Nephron progenitor cell (in vitro differentiated cells): ENCODE data around the gene MTFP1.

Source experiments
- DNase-seq: peaks from one replicate; pipeline ENCODE4 v3.0.0; 2021
- H3K27ac Mint-ChIP-seq: 2 replicates; pipeline ENCODE4 v1.8.0; 2021; ENCODE audit warnings: mild to moderate bottlenecking, moderate library complexity, mixed read lengths
- H3K27me3 Mint-ChIP-seq: 2 replicates; pipeline ENCODE4 v1.8.0; 2021; ENCODE audit warnings: mild to moderate bottlenecking, low read depth, mixed read lengths; ENCODE audit not compliant: poor library complexity
- H3K36me3 Mint-ChIP-seq: 2 replicates; pipeline ENCODE4 v1.8.0; 2021; ENCODE audit warnings: low read depth, mixed read lengths
- H3K4me1 Mint-ChIP-seq: 2 replicates; pipeline ENCODE4 v1.8.0; 2021; ENCODE audit warnings: mixed read lengths
- H3K4me3 Mint-ChIP-seq: 2 replicates; pipeline ENCODE4 v1.8.0; 2021; ENCODE audit warnings: mild to moderate bottlenecking, moderate library complexity, mixed read lengths
- H3K9me3 Mint-ChIP-seq: 2 replicates; pipeline ENCODE4 v1.8.0; 2021; ENCODE audit warnings: mild to moderate bottlenecking, moderate library complexity, mixed read lengths
- CTCF ChIP-seq: fragments of 200-600 bp; sonication (generic); IDR thresholded peaks from 2 replicates; pipeline ENCODE4 v1.5.0; 2021; ENCODE audit warnings: antibody characterized with exemption

Gene MTFP1

DNA sequence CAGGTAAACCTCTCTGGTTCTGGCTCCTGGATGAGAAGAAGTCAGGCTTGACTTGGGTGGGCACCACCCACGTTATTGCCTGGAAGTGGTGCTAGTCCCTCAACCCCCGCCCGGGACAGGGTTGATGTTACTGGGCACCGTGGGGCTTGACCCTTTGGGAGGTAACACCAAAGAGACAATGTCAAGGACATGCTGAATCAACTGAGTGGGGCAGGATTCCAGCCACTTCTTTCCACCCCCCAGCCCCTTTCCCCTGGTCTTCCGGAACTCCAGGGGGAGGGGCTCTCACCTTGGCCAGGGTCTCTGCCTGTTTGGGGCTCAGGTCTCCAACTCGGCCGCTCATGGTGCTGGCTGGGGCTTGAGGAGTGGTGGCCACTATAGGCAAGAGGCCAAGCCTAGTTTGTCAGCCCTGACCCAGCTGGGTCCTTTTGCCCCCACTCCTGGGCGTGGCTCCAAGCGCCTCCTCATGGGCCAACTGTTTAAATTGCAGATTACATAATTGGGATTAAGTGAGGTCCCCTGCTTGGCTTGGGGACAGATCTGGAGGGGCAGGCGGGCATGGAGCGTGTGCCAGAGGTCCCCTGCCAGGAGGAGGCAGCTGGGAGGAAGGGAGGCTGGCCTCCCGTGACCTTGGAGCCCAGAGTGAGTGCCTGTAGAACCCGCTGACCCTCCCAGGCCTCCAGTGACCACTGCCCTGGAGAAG lies 46.2 kb downstream of the MTFP1 start, which contains the start of gene SEC14L3:
TSS of gene SEC14L3 (minus strand) at position 402 of the 703 bp plus-strand sequence. CDS start at position 343, 59 bp downstream.
- H3K36me3 Mint-ChIP-seq = no peaks in the 10 kb centered on the region
- no peaks in the 10 kb centered on the region for H3K4me1 Mint-ChIP-seq
- TF ChIP-seq CTCF = no peak
- H3K4me3 Mint-ChIP-seq = no peak within 1 kb of the TSS
- H3K27ac Mint-ChIP-seq = no peak within 1 kb of the TSS
- DNase-seq = no peak
- H3K27me3 Mint-ChIP-seq = peaks cover 48% of the 10 kb centered on the region
- H3K9me3 Mint-ChIP-seq = no peaks in the 10 kb centered on the region

DNA sequence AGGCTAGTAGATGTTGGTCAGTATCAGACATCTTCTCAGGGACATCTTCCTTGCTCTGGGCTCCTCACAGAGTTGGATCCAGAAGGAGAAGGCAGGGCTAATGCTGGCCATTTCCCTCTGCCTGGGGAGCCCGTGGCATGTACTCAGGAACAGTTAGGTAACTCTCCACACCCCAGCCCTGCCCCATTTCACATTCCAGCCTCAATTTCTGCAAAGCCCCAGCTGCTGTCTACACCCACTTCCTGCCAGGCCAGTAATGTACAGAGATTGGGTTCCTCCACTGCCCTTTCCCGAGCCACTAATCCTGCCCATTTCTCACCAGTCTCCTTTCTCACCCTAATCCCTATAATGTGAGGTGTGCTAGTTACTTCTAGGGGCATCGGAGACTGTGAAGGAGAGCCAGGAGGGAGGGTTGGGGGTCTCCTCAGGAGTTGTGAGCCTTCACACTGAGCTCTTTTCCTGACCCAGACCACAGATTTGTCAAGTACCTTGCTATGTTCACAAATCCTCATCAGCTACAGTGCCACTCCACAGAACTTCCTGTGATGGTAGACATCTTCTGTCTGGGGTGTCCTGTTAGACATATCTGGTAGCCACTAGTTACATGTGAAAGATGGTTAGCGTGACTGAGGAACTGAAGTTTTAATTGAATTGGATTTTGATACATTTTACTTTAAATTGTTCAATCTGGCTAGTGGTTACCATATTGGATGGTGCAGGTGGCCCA lies 47.6 kb downstream of the MTFP1 start:
- Mint-ChIP-seq H3K27ac (peak overlapping the region; percentile 10), H3K4me1 (no peaks in the 10 kb centered on the region), H3K36me3 (no peaks in the 10 kb centered on the region), H3K9me3 (no peaks in the 10 kb centered on the region), H3K27me3 (peaks cover 43% of the 10 kb centered on the region), H3K4me3 (no peak overlapping the region)
- TF ChIP-seq CTCF = no peak
- DNase-seq = no peak

DNA sequence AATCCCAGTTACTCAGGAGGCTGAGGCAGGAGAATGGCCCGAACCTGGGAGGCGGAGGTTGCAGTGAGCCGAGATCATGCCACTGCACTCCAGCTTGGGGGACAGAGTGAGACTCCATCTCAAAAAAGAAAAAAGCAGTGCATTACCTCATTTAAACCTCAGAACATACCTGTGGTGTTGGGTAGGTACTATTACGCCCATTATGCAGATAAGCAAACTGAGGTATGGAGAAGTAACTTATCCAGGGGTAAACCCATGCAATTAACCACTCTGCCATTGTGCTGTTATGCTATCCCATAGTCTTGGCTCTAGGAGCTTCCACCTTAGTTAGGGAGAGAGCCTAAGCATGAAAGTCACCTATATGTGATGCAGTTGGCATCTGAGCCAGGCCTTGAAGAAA lies 48.6 kb downstream of the MTFP1 start:
- DNase-seq = no peak
- no peaks in the 10 kb centered on the region for H3K9me3 Mint-ChIP-seq
- H3K27me3 Mint-ChIP-seq = peaks cover 38% of the 10 kb centered on the region
- TF ChIP-seq CTCF = no peak
- no peaks in the 10 kb centered on the region for H3K36me3 Mint-ChIP-seq
- no peaks in the 10 kb centered on the region for H3K4me1 Mint-ChIP-seq
- H3K27ac Mint-ChIP-seq = no peak overlapping the region
- H3K4me3 Mint-ChIP-seq = no peak overlapping the region

DNA sequence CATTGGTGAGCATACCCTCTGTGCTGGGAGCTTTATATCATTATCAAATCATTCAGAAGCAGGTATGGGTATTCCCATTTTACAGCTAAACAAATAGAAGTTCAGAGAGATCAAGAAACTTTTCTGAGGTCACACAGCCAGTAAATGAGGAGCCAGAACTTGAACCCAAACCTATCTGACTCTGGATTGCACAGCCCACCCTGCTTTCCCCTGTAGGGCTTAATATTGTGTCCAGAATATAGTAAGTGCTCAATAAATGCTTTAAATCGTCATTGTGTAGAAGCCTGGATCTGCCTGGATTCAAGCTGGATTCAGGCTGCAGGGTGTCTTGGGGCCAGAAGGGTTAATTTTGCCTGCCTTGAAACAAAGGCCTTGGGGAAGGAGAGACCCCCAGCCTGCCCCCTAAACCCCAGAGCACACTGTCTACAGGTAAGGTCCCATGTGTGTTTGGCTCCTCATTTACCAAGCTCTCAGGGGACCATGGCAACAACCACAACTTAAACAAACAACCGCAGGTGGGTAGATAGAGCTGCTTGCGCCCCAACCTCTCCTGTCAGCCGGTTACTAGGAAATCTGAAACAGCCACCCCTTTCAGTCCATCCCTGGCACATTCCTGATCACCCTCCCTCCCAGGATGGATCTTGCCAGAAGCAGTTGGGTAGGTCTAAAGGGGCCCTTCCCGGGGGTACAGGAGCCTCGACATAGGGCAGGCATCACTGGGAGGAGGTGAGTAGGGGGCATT lies 49.3 kb downstream of the MTFP1 start:
- no peaks in the 10 kb centered on the region for H3K36me3 Mint-ChIP-seq
- peaks cover 38% of the 10 kb centered on the region for H3K27me3 Mint-ChIP-seq
- DNase-seq = no peak
- H3K4me3 Mint-ChIP-seq = no peak overlapping the region
- H3K9me3 Mint-ChIP-seq = no peaks in the 10 kb centered on the region
- TF ChIP-seq CTCF = no peak
- H3K4me1 Mint-ChIP-seq = no peaks in the 10 kb centered on the region
- no peak overlapping the region for H3K27ac Mint-ChIP-seq
